WERI-Rb-1 (cell line): ENCODE results near the gene ATXN7L3.

ENCODE experiments used
- DNase-seq: peaks from one replicate; pipeline ENCODE4 v3.0.0-alpha.2; 2020
- H3K27ac ChIP-seq: fragments of 250-450 bp; sonication (Bioruptor Pico); 2 replicates; pipeline ENCODE4 v1.5.1; 2020; ENCODE audit warnings: mild to moderate bottlenecking, moderate library complexity
- H3K27me3 ChIP-seq: fragments of 250-450 bp; sonication (Bioruptor Pico); 2 replicates; pipeline ENCODE4 v1.5.1; 2021; ENCODE audit warnings: mild to moderate bottlenecking, low read depth, moderate library complexity; ENCODE audit not compliant: insufficient read depth, severe bottlenecking
- H3K36me3 ChIP-seq: fragments of 250-450 bp; sonication (Bioruptor Pico); 2 replicates; pipeline ENCODE4 v1.5.1; 2020; ENCODE audit warnings: mild to moderate bottlenecking, moderate library complexity
- H3K4me3 ChIP-seq: 2 replicates; pipeline ENCODE4 v1.5.1; 2011; ENCODE audit warnings: low read depth, mild to moderate bottlenecking, control low read depth, low read length
- H3K9me3 ChIP-seq: fragments of 250-450 bp; sonication (Bioruptor Pico); 2 replicates; pipeline ENCODE4 v1.5.1; 2021; ENCODE audit warnings: mild to moderate bottlenecking, moderate library complexity; ENCODE audit not compliant: severe bottlenecking
- CTCF ChIP-seq: IDR thresholded peaks from 2 replicates; pipeline ENCODE4 v1.5.1; 2011; ENCODE audit warnings: low read depth, mild to moderate bottlenecking, control low read depth, inconsistent platforms, low read length

Gene ATXN7L3

GRCh38 chr17:44216173-44216572, 16.5 kb upstream of the ATXN7L3 start:
- peaks cover 65% of the 10 kb centered on the region for H3K36me3 ChIP-seq
- TF ChIP-seq CTCF = no peak
- H3K4me3 ChIP-seq = no peak overlapping the region

GRCh38 chr17:44214896-44215295, 15.2 kb upstream of the ATXN7L3 start:
- Histone ChIP-seq H3K27ac (no peak overlapping the region), H3K36me3 (peaks cover 69% of the 10 kb centered on the region)
- no peak for TF ChIP-seq CTCF

More at GRCh38 chr17:44216173-44216572, 16.5 kb upstream of the ATXN7L3 start:
- Histone ChIP-seq H3K9me3 (no peaks in the 10 kb centered on the region), H3K27ac (no peak overlapping the region), H3K27me3 (no peaks in the 10 kb centered on the region)
- no peak for DNase-seq

GRCh38 chr17:44214230-44214494, 14.5 kb upstream of the ATXN7L3 start:
- peaks cover 75% of the 10 kb centered on the region for H3K36me3 ChIP-seq
- DNase-seq = no peak
- no peak overlapping the region for H3K4me3 ChIP-seq
- TF ChIP-seq CTCF = no peak
- no peaks in the 10 kb centered on the region for H3K9me3 ChIP-seq
- no peaks in the 10 kb centered on the region for H3K27me3 ChIP-seq
- no peak overlapping the region for H3K27ac ChIP-seq

More at GRCh38 chr17:44214896-44215295, 15.2 kb upstream of the ATXN7L3 start:
- H3K4me3 ChIP-seq = no peak overlapping the region
- no peaks in the 10 kb centered on the region for H3K27me3 ChIP-seq
- no peak for DNase-seq
- no peaks in the 10 kb centered on the region for H3K9me3 ChIP-seq

GRCh38 chr17:44213403-44214229, 13.9 kb upstream of the ATXN7L3 start:
- no peaks in the 10 kb centered on the region for H3K27me3 ChIP-seq
- no peaks in the 10 kb centered on the region for H3K9me3 ChIP-seq
- H3K4me3 ChIP-seq = no peak overlapping the region
- TF ChIP-seq CTCF = no peak
- DNase-seq = no peak
- H3K36me3 ChIP-seq = peaks cover 79% of the 10 kb centered on the region
- H3K27ac ChIP-seq = peak overlapping the region; percentile 46

- no peaks in the 10 kb centered on the region for H3K27me3 ChIP-seq
- no peaks in the 10 kb centered on the region for H3K9me3 ChIP-seq
- no peak for TF ChIP-seq CTCF
- peak overlapping the region; percentile 46 for H3K27ac ChIP-seq
- peak; percentile 68 for DNase-seq
- no peak overlapping the region for H3K4me3 ChIP-seq
- H3K36me3 ChIP-seq = peaks cover 84% of the 10 kb centered on the region
These were observed 13.1 kb upstream of the ATXN7L3 start for GRCh38 chr17:44212507-44213402.
